GM19467 (cell line): ENCODE results near the gene TTLL7.

Source experiments
- ATAC-seq: cut with Tn5 transposase; IDR thresholded peaks from one replicate; pipeline ENCODE4 v1.9.1; 2021; ENCODE audit warnings: mild to moderate bottlenecking, moderate library complexity; ENCODE audit not compliant: unreplicated experiment

TTLL7 gene, protein sequence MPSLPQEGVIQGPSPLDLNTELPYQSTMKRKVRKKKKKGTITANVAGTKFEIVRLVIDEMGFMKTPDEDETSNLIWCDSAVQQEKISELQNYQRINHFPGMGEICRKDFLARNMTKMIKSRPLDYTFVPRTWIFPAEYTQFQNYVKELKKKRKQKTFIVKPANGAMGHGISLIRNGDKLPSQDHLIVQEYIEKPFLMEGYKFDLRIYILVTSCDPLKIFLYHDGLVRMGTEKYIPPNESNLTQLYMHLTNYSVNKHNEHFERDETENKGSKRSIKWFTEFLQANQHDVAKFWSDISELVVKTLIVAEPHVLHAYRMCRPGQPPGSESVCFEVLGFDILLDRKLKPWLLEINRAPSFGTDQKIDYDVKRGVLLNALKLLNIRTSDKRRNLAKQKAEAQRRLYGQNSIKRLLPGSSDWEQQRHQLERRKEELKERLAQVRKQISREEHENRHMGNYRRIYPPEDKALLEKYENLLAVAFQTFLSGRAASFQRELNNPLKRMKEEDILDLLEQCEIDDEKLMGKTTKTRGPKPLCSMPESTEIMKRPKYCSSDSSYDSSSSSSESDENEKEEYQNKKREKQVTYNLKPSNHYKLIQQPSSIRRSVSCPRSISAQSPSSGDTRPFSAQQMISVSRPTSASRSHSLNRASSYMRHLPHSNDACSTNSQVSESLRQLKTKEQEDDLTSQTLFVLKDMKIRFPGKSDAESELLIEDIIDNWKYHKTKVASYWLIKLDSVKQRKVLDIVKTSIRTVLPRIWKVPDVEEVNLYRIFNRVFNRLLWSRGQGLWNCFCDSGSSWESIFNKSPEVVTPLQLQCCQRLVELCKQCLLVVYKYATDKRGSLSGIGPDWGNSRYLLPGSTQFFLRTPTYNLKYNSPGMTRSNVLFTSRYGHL

DNA sequence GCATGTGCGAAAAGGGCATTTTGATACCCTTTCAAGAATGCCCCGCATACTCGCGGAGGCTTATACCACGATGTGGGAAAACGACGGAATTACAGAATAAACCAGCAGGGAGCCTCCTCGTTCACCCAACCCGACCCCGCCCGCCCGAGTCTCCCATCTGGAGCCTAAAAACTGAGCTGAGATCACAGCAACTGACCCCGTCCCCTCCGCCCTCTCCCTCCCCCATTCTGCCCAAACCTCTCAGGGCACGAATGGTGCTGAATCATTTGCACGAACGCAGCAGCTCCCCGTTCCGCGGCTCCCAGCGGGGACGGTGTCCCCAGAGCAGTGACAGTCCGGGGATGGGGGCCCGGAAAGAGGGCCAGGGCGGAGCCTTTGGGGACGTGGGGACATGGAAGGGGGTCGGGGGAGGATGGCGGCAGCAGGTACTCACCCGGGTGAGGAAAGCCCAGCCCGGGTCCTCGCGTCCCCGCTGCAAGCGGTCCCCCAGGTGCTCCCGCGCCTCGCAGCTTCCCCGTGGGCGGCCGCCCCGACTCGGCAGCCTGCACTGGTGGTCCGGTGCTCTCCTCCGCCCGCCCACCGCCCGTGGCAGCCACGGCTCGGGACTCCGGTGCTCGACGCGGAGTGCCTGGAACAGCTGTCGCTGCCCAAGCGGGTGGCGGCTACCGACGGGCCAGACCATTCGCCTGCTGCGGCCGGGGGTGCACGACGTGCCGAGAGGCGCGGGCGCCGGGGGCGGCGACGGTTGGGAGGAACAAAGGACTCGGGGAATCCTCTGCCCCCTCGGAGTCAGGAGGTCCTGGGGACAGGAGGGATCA lies at the start of gene TTLL7:
TSS of gene TTLL7 (minus strand) at position 635 of the 818 bp plus-strand sequence. CDS start 46,921 bp downstream, outside the sequence.
- peak; percentile 75 for ATAC-seq

DNA sequence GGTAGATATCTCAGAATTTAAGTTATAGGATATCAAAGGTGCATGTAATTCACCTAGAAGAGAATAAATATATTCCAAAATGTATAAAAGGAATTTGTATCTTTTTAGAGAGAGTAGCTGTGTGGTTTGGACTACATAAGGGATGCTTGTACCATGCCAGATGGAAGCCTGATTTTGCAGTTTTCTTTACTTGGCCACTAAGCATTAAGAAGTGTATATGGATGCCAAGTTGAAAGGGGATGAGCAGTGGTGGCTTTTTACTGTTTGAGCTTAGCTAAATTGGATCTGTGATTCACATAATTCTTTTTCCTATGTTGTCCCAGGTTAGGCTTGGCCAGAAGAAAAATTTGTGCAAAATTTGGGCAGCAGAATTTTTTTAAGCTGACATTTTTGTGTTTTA lies 43.5 kb upstream of the TTLL7 start:
- no peak for ATAC-seq

DNA sequence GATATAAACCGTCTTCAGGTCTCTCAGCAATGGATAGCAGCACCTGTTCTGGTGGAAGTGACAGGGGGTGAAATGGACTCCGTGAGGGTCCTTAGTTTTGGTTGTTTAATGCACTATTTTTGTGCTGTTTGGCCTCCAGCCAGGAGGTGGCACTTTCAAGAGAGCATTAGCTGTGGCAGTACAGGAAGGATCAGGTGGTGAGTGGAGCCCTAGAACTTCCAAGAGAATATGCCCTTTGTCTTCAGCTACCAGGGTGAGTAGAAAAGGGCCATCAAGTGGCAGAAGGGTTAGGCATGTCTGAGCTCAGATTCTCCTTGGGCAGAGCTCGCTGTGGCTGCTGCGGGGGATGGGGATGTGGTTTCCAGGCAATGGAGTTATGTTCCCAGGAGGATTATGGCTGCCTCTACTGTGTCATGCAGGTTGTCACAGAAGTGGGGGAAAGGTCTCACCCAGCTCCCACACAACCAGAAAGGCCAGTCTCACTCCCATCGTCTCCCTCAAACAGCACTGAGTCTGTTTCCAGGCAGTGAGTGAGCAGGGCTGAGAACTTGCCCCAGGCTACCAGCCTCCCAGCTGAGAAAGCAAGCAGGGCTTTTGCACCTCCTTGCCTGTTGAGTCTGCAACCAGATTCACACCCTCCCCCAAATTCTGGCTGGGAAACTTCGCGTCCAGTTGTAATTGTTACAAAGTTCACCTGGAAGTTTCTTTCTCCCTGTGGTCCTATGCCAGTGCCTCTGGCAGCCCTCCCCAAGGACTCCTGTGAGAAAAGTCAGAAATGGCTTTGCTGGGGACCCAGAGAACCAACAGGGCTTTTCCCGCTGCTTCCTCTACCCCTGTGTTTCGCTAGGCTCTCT lies 39.1 kb upstream of the TTLL7 start:
- ATAC-seq, result no peak

DNA sequence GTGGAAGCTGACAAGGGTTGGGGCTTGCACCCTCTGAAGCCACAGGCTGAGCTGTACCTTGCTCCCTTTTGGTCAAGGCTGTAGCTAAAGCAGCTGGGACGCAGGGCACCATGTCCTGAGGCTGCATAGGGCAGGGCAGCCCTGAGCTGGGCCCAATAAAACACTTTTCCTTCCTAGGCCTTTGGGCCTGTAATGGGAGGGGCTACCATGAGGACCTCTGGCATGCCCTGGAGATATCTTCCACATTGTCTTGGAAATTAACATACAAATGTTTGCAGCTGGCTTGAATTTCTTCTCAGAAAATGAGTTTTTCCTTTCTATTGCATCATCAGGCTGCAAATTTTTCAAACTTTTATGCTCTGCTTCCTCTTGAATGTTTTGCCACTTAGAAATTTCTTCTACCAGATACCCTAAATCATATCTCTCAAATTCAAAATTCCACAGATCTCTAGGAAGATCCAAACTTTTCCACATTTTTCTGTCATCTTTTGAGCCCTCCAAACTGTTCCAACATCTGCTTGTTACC lies 32.9 kb upstream of the TTLL7 start:
- no peak for ATAC-seq

DNA sequence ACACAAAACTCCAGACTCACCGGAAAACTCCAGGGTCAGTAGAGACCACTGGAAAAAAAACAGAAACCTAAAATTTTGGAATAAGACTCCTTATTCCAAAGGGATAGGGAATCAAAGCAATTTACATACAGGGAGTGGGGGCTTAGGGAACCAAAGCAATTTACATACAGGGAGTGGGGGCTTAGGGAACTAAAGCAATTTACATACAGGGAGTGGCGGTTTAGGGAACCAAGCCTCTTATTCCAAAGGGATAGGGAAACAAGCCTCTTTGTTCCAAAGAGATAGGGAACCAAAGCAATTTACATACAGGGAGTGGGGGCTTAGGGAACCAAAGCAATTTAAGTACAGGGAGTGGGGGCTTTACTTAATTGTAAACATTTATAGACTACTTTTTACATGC lies 28.4 kb upstream of the TTLL7 start:
- no peak for ATAC-seq

DNA sequence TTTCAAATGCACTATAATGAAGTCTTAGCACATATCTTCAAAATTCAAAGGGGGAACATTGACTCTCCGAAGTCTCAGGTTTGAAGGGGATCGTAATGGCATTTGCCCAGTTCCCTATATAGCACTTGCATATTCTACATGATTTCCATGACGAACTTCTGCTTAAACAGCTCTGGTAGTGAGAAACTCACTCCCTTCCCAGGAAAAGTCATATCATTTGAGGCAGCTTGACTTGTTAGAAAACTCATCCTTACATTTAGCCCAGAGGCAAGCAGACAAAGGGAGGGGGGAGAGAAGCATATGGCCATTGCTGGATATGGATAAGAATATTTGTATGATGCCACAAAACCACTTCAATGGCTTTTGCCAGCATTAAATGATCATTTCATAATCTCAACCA lies 27.0 kb upstream of the TTLL7 start:
- no peak for ATAC-seq

DNA sequence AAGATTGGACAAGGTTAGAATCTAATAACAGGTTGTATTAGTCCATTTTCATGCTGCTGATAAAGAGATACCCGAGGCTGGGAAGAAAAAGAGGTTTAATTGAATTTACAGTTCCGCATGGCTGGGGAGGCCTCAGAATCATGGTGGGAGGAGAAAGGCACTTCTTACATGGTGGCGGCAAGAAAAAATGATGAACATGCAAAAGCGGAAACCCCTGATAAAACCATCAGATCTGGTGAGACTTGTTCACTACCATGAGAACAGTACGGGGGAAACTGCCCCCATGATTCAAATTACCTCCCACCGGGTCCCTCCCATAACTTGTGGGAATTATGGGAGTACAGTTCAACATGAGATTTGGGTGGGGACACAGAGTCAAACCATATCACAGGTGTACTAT lies 22.9 kb upstream of the TTLL7 start:
- ATAC-seq, result no peak

DNA sequence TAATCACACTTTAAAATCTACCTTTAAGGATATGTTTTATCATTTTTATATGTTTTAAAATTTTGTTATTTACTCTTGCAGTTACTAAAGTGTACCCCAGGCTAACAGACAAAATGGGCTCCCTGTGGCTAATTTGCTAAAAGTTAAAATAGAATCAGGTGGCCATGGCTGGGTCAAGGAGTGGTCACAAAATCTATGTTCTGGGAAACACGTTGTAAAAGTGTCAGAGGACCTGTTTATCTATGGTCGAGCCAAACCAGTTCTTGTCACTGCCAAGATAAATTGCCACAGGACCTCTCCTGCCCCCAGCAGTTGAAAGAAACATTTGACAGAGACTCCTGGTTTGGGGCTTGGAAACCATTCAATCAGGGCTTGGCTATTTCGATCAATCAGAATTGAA lies 21.2 kb upstream of the TTLL7 start:
- no peak for ATAC-seq

DNA sequence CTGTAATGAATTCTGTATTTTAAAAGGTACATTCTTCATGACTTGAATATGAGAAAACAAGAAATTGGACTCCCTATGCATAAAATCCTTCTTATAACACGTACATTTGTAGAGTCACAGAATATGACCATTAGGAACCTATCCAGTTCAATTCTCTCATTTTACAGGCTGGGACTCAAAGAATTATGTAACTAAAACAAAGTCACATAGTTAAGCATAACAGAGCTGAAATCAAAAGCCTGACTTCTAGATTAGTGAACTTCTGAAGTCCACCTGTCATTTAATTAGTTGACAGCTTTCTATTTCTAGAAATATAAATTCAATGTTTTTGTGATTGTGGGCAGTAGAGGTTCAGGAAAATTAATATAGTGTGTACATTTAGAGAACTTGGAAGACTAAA lies 20.3 kb upstream of the TTLL7 start:
- no peak for ATAC-seq

DNA sequence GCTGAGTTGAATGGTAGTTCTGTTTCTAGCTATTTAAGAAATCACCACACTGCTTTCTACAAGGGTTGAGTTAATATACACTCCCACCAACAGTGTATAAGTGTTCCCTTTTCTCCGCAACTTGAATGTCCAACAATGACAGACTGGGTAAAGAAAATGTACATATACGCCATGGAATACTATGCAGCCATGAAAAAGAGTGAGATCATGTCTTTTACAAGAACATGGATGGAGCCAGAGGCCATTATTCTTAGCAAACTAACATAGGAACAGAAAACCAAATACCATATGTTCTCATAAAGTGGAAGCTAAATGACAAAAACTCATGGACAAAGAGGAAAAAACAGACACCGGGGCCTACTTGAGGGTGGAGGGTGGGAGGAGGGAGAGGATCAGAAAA lies 14.8 kb upstream of the TTLL7 start:
- ATAC-seq, result no peak

DNA sequence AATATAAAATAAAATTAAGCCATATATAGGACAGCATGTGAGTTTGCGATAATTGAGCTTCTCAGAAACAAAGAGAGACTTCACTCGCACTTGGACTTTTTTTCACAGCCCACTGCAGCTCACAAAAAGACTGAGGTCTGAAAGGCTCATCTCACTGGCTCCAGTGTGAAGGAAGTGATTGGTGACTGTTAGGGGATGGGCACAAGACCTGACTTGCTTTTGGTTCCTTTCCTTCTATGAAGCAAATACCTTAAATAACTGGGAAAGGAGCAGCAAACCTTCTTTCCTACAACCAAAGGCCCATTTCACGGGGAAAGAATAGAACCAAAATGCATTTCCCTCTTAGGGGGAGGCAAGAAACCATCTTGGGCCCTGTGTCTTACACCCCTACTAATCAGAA lies 13.1 kb upstream of the TTLL7 start:
- no peak for ATAC-seq

DNA sequence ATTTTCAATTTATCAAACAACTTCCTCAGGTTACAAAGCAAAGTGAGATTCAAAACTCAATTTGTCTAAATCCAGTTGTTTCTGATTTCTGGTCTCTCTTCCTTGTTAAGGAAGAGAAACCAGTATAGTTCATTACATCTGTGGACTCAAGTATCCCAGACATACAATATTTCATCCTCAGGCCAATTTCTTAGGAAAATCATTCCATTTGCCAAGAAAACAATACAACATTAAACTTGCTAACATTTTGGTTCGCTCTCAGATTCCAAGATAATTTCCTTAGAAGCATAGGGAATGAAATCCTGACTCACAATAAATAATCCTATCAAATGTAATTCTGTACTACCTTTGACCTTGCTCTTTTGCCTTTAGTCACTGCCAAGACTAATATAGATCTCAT lies 11.2 kb upstream of the TTLL7 start:
- ATAC-seq, result no peak

DNA sequence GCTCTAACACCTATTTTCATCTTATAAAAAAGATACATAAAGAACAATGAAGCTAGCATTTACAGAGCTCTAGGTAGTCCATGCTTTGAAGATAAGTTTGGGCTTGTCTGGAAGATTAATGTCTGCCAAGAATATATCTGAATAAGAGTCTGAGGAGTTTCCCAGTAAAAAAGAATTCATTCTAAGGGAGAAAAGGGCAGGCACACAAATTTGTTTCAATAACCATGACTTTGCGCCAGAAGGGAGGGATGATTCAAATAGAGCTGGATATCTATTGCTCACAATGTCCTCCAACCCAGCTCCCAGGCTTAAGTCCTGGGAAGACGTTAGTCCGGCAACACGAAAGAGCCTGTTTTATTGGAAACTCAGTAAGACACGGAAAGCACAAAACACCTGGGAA lies 9.7 kb upstream of the TTLL7 start:
- no peak for ATAC-seq

DNA sequence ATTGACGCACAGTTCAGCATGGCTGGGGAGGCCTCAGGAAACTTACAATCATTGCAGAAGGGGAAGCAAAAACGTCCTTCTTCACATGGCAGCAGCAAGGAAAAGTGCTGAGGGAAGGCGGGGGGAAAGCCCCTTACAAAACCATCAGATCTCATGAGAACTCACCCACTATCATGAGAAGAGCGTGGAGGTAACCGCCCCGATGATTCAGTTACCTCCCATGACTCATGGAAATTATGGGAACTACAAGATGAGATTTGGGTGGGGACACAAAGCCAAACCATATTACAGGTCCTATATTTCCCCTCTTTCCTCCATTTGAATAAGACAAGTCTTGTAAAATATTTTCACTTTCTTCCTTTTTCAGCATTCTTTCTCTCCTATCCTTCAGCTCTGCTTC lies 7.7 kb upstream of the TTLL7 start:
- ATAC-seq, result no peak

DNA sequence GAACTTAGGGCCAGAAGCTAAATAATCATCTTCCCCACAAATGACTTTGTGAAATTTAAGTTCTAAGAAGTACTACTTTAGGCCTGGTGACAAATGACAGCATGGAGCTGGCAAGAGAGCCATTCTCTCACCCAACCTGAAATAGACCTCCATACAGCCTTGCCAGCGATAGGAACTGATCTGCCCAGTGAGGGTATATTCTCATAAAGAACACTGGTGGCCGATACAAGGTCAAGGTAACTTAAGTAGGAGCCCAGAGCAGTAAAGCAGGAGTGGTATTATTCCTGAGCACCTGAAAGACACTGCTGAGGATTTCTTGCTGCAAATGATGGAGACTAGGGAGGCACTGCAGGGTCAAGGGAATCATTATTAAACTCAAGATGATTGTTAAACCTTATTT lies 2.6 kb upstream of the TTLL7 start:
- ATAC-seq, result no peak

DNA sequence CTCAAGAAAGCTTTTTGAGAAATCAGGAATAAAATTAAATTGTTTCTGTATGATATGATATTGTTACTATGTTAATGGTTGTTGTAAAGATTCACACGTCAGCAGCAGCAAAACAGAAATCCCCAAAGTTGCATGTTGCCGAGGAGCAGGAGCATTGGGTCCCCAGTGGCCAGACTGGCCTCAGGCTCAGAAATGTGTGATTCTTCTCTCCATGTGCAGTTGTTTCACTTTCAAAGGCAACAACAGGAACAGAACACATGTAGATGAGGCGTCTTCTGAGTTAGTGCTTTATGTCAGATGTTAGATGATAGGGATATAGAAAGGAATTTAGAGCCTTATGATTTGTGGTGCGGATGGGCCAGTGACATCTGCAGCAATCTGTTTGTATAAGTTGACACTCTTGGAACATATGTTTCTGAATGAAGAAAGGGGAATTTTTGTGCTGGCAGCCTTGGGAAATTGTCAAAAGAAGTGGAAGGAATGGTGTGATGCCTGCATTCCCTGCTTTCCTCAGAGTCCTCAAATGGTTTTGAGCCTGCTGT lies 2.1 kb upstream of the TTLL7 start:
- ATAC-seq, result no peak

DNA sequence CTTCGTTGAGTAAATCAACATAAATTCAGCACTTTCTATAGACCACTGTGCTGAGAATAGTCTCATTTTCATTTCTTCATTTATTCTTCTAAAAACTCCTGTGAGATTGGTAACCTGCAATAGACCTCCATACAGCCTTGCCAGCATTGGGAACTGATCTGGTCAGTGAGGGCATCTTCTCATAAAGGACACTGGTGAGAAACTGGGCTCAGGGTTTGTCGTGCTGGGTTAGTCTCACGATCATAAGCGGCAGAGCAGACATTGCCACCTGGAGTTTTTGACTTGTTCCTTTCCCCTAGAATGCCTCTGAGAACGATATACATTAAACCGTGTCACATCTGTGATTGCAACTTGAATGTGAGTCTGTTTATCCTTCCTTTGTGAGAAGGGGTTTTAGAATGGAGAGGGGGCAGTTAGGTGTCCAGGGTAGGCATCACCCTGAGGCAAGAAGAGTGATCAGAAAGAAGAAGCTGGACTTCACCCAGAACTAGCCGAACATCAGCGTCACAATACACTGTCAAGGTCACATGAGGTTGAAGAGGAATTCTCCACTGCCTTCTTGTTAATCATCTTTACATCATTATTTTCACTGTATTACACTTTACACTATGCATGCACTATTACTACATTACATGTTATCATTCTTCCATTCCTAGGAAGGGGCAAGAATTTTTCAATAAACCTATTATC lies 1.4 kb upstream of the TTLL7 start:
- ATAC-seq, result no peak

DNA sequence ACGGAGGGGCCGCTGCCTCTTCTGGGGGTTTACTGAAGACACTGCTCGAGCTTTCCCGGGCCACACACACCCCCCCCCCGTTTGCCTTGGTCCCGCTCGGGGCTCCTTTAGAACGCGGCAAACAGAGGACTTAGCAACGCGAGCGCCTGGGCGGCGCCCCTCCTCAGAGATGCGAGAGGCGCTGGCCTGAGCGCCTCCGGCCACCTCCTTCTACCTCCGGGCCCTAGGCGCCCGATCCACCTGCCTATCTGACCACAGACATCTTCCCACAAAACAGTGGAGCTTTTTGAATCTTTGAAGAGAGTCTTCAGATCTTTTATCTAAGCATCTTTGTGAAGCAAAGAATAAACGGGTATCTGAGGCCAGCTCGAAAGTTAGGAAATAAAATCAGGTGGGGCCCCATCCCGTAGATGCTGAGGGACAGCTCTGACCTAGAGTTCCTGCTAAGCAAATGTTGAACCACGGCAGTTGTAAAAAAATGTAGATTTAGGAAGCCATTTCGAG lies 436 bp upstream of the TTLL7 start:
- peak; percentile 63 for ATAC-seq

DNA sequence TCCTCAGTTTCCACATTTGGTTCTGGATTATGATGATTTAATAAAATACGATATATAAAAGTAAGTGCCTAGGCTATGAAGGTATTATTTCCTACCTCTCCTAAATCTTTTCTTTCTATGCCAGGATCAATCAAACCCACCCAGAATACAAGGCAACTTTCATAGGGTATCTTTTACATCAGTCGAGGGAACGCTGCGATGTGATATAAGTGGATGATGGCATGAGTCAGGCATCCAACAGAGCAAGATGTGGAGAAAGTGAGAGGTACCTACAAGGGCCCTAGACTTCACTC lies 781 bp downstream of the TTLL7 start:
- no peak for ATAC-seq
